Measurements from ENCODE around the gene DLGAP1.
"Not testable (repeated sequence)": the region's sequence is repeated elsewhere in the genome, so short reads cannot be mapped to it uniquely, and the experiment has no call there.

DLGAP1 gene

GRCh38 chr18:3709205-3709604 is 745.9 kb downstream of the DLGAP1 start:
- DNase-seq, result no peak

- DNase-seq, result no peak
Observed at GRCh38 chr18:3706279-3707097, 748.6 kb downstream of the DLGAP1 start.

GRCh38 chr18:3704556-3705344 is 750.4 kb downstream of the DLGAP1 start:
- DNase-seq, result no peak

- DNase-seq, result peak; percentile 55
Observed at GRCh38 chr18:3703732-3704176, 751.4 kb downstream of the DLGAP1 start.

GRCh38 chr18:3699707-3700567 is 755.2 kb downstream of the DLGAP1 start:
- DNase-seq, result not testable (repeated sequence)

DNA sequence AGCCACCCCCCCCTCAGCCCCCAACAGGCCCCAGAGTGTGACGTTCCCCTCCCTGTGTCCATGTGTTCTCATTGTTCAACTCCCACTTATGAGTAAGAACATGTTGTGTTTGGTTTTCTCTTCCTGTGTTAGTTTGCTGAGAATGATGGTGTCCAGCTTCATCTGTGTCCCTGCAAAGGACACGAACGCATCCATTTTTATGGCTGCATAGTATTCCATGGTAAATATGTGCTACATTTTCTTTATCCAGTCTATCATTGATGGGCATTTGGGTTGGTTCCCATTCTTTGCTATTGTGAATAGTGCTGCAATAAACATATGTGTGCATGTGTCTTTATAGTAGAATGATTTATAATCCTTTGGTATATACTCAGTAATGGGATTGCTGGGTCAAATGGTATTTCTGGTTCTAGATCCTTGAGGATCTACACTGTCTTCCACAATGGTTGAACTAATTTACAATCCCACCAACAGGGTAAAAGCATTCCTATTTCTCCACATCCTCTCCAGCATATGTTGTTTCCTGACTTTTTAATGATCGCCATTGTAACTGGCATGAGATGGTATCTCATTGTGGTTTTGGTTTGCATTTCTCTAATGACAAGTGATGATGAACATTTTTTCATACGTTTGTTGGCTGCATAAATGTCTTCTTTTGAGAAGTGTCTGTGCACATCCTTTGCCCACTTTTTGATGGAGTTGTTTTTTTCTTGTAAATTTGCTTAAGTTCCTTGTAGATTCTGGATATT is 760.9 kb downstream of the DLGAP1 start:
- DNase-seq, result not testable (repeated sequence)

- no peak for DNase-seq
Observed at GRCh38 chr18:3693410-3693809, 761.7 kb downstream of the DLGAP1 start.

DNA sequence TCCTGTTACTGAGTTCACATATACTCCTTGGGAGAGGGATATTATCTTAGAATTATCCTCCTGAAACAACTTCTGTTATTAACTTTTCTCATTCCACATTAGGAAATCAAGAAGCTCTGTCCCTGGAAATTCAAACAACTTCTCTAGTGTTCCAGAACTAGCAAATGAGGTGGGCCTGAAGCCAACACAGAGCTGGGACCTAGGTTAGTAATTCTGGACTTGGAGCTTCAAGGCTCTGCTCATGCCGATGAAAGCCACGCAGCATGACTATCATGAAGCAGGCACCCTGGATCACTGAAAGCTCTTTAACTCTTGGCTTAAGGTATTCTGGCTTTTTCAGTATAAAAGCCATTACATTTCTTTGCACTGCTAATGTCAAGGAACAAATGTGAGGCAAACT is 762.4 kb downstream of the DLGAP1 start:
- no peak for DNase-seq

DNA sequence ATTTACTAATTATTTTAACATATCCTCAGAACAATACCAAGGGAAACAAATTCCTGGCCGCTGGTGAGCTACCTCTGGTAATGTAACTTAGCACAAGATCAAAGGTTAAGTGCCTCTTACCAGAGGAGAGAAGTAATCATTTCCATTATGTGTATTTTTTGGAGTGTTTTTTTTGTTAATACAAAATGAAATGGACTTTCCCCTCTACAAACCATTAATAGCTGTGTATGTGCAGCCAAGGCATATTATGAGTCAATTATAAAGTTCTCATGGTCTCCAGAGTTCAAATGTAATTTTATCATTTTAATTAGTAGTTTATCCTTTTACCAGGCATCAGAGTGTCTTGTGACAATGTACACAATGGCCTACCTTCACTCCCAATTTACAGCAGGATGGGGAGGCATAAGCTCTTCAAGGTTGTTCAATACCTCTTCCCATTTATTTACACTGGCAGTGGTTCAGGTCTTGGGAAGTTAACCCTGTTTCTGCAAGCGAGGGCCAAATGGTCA is 762.9 kb downstream of the DLGAP1 start:
- DNase-seq, result no peak

- no peak for DNase-seq
Observed at GRCh38 chr18:3691705-3692104, 763.4 kb downstream of the DLGAP1 start.

- no peak for DNase-seq
Observed at GRCh38 chr18:3690764-3691066, 764.4 kb downstream of the DLGAP1 start.

GRCh38 chr18:3689986-3690763 is 764.9 kb downstream of the DLGAP1 start:
- no peak for DNase-seq

DNA sequence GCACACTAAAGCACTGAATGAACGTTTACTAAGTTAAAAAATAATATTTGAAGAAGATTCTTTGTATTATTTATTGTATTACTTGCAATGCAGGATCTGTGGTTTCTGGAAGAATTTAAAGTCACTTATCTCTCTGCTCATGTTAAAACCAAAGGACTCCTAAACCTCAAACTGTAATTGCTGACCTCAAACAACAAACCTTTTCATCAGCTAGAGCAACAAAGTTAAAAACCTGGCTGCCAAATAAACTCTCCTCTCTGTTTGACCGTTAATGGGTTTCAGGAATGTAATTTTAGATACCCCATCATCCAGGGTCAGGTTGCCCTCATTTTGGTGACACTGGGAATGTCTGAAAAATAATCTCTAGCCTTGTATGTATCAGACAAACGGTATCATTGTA is 766.0 kb downstream of the DLGAP1 start:
- no peak for DNase-seq

DNA sequence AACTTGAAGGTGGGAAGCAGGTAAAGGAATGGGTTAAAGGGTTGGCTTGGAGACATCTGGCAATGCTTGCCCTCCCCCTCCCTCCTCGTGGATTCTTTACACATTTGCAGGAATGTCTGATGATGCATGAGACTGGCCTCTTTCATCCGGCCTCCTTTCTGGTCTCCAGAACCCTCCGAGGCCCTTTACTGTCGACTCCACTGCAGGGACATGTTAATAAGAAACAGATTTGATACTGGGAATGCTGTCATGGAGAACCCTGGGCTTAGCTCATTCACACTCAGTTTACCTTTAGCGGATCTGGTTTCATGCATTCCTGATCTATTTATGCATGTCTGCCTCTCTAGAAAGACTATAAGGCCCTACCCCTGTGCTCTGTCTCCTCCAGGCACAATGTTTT is 766.4 kb downstream of the DLGAP1 start:
- DNase-seq, result no peak

DNA sequence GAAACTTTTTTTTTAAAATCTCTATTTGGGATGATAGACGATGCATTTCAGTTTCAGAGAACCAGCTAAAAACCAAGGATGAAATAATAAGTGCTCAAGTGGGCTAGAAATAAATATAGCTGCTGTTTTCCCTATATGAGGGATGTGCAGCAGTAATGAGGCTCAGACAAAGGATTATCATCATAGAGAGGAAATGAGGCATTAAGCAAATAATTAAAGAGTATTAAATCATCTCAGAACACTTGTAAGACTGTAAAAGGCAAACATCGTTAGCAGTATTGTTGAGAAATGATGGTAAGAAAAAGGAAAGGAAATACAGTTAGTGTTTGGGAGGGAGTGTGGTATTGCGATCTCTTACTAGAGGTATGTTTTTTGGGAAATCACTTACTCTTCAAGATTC is 771.6 kb downstream of the DLGAP1 start:
- no peak for DNase-seq

DNA sequence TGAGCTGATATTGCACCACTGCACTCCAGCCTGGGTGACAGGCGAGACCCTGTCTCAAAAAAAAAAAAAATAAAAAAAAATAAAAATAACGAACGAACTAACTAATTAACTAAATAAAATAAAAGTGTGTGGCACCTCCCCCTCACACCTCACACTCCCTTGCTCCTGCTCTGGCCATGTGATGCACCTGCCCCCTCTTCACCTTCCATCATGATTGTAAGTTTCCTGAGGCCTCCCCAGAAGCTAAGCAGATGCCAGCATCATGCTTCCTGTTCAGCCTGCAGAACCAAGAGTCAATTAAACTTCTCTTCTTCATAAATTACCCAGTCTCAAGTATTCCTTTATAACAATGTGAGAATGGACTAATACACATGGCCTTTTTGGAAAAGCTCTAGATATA is 773.0 kb downstream of the DLGAP1 start:
- DNase-seq, result no peak

GRCh38 chr18:3679241-3679640 is 775.9 kb downstream of the DLGAP1 start:
- no peak for DNase-seq

DNA sequence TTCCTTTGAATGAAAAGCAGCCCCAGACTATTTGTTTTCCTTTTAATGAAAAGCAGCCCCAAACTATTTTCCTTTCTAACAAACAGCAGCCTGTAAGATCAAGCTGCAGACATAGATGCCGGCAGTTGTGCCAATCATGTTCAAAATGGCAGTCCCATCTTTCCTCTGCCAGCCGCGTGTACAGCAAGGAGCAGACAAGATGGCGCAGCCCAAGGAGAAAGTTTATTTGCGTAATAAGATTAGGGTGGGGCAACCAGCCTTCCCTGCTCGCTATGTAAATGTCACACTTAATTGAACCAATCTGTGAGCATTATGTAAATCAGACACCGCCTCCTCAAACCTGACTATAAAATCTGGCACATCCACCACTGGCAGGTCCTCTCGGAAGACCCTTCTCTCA is 779.1 kb downstream of the DLGAP1 start:
- no peak for DNase-seq

DNA sequence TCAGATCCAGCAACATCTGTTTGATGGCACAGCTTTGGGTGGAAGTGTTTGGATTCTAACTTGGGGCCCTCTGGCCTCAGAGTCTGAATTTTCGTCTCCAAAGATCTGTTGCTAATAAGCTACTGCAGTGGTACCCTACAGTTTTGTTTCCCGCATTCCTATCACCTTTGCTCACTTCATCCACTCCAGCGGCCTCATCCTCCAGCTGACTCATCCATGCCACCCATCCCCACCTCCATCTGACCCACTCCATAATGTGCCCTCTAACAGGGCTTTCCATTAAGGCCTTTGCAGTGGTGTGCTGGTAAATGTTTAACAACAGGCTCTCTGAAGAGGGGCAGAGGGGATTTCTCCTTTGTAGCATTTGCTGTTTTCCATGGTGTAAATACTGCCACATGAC is 779.7 kb downstream of the DLGAP1 start:
- no peak for DNase-seq

- no peak for DNase-seq
Observed at GRCh38 chr18:3671176-3671575, 783.9 kb downstream of the DLGAP1 start.

GRCh38 chr18:3669376-3669775 is 785.7 kb downstream of the DLGAP1 start:
- no peak for DNase-seq

Data from NCI-H1694 treated with DMSO at 0.1 percent for 48 hours (cell line).